Activated CD8-positive, alpha-beta memory T cell treated with anti-CD3 and anti-CD28 coated beads for 4 hours (primary cell): ENCODE data around the gene CNBD2.
"Not testable (repeated sequence)": the region's sequence is repeated elsewhere in the genome, so short reads cannot be mapped to it uniquely, and the experiment has no call there.

Experiments used
- DNase-seq, 2 donors: peaks; one replicate each; pipeline ENCODE4 v3.0.0-alpha.2; 2020; ENCODE audit warnings: low read depth in 2 of 2

Gene CNBD2

DNA sequence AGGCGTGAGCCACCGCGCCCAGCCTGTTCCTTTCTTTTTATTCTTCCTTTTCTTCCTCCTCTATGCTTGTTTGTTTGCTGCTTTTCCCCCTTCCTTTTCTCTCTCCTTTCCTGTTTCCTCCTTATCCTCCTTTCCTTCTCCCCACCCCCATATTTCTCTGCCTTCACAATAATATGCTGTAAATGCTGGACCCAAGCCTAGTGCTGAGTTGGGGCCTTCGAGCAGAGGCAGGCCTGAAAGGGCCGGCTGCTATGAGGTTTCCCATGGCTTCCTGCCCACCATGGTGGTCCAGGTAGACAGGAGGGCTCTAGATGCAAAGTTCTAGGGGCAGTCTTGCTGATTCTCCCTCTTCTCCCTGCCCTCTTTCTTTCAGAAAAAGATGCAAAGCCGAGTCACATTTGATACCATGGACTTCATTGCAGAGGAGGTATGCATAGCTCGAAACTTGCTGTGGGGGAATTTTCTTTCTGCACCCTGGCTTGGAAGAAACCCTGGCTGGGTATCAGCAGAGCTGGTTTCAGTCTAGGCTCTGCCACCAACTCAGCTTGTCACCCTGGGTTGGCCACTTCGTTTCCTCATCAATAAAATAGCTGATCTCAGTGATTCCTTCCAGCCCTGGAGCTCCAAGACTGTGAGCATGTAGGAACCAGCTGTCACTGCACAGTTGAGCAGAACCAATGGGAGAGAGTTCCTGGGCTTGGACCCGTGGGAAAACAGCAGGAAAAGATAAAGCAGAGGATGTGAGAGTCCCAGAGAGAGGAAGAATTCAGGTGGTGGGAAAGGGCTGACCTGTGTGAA, 7.4 kb downstream of the CNBD2 start:
- no peak for DNase-seq

DNA sequence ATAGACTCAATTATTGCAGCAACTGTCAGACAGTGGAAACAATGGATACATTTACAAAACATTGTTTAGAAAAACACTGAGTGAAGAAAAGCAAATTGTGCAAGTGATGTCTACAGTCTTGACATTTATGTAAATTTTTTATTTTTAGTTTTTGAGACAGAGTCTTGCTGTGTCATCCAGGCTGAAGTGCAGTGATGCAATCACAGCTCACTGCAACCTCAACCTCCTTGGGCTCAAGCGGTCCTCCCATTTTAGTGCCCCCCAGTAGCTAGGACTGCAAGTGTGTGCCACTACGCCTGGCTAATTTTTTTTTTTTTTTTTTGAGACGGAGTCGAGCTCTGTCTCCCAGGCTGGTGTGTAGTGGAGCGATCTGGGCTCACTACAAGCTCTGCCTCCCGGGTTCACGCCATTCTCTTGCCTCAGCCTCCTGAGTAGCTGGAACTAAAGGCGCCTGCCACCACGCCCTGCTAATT, 9.7 kb downstream of the CNBD2 start:
- no peak for DNase-seq

DNA sequence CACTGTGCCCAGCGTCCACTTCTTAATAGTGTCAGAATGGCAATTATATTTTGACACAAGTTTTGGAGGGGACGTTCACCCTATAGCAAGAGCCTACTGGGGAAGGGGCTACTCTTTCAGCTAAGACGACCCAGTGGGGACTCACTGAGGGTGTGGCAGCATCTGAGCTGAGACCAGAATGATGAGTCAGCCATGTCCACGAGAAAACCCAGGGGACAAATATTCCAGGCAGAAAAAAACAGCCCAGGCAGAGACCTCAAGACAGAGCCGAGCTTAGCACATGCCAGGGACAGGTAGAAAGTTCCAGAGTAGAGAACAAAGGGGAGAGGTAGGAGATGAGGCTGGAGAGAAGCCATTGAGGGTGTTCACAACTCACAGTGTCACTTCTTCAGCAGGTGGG, 11.2 kb downstream of the CNBD2 start:
- no peak for DNase-seq

DNA sequence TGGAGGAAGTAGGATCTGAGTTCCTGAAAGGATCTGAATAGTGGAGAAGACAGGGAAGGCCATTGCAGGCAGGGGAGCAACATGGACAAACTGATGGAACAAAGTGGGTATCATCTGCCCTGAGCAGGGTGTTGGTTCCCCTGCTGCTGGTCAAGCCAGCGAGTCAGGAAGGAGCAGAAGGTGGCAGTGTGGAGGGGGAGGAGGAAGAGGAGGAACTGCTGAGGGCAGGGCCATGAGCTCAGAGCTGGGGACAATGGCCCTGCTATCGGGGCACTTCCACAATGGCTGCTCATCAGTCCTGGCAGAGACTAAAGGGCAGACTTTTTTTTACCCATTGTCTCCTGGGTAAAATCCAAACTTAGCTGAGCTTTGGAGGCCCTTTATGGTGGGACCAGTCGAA, 13.6 kb downstream of the CNBD2 start:
- DNase-seq: no peak

DNA sequence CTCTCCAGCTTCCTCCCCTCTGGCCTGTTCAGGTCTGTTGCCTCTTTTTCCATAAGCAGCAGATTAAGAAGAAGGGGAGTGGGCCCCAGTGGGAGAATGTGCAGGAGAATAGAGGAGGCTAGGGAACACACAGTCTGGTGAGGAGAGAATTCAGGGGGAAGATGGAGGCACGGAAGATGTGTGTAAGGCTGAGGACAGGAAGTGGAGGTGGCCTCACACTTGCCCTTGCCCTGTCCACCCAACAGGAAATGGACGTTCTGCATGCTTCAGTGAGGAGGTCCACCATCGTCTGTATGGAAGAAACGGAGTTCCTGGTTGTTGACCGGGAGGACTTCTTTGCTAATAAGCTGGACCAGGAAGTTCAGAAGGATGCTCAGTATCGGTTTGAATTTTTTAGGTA, 16.0 kb downstream of the CNBD2 start:
- no peak for DNase-seq

DNA sequence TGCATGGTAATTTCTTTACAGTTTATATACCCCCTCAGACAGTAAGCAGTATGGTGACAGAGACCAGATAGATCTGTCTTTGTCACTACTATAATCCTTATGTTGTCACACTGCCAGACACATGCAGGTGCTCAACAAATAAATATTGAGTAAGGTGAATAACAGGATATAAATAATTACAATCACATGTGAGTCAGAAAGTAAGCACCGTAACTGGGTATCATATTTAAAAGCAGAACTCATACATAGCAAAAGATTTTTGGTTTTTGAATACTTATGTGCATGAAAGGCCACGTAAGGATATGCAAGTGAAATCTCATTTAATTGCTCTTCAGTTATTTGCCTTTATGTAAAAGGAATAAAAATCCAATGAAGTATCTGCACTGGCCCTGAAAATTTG, 17.4 kb downstream of the CNBD2 start:
- DNase-seq: no peak

DNA sequence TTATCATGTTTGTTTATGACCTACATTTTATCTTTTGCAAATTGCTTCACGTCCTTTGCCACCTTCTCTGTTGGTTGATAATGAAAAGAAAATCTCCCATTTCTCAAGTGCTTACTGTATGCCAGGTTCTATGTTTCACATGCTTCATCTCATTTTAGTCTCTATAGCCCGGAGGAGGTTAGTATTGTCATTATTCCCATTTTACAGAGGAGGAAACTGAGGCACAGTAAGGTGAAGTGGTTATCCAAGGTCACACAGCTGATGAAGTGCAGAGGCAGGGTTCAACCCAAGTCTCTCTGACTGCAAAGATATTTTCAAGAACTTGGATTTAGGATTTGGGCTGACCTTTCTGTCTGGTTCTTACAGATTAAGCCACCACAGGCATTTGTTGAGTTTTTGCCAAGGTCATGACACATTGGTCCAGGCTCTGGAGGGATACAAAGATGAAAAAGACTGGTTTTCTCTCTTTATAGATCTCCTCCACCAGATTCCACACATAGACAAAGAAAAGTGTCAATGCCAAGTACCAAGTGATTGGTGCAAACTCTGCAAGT, 20.6 kb downstream of the CNBD2 start:
- no peak for DNase-seq

DNA sequence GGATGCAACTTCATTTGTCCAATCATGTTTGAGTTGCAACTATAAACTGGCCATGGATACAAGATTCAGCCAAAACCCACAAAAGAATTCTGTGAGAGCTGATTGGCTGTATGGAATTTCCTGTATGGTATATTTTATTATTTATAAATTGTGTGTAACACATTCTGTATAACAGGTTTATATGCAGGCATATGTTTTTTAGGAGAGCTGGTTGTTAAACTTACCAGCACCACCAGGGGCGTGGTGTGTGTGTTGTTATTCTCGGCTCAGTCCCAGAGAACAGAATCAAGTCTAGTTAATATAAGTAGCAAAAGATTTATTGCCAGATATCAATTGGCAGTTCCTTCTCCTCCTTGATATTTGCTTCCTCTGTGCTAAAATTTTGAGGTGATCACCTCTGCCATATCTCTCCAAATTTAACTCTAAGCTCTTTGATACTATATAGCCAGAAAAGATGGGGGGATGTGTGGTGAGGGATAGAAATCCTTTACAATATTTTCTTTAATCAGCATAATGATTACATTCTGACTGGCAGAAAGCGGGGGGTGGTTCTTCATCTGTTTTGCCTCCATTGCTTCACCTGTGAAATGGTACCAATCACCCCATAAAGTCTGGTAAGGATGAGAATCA, 22.9 kb downstream of the CNBD2 start:
- no peak for DNase-seq

DNA sequence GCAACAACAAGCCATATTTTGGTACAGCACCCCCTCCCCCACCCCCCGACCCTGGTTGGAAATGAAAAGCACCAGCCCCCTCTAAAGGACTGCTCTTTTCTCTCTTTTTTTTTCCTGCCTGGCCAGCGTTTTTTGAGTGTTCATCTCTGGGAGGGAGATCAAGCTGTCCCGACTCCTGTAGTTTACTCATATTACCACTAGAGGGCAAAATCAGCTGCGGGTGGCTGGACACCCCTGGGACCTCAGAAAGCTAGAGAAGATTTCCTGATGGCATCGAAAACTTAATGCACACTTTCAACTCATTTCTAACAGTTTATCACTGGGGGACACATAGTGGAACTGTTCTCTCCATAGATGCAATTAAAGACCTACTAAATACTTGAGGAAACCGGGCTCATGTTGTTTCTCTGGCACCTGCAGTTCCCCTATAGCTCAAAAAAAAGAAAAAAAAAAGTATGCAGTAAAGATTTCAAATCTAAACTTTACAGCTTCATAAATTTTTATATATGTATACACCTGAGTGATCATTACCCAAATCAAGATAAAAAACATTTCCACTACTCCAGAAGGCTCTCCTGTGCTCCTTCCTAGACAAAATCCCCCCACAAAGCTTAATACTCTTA, 24.4 kb downstream of the CNBD2 start:
- peak in 1 of 2 donors; percentile 14 for DNase-seq

DNA sequence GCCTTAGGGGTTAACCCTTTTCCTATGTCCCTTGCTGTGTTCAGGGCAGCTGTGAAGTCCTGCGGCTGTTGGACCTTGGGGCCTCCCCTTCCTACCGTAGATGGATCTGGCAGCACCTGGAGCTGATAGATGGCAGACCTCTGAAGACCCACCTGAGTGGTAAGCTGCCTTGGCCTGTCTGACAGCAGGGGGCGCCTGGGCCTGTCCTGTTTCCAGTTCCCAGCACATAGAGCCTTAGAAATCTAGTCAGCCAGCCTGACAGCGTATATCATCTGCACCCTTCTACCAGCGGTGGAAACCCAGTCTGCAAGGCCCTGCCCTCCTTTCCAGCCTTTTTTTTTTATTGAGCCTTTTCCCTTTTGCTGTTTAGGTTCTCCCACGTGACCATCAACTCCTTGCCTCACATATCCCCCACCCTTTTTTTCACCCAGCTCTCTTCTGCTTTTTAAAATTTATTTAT, 26.6 kb downstream of the CNBD2 start:
- DNase-seq: peak; percentile 56 to 63

DNA sequence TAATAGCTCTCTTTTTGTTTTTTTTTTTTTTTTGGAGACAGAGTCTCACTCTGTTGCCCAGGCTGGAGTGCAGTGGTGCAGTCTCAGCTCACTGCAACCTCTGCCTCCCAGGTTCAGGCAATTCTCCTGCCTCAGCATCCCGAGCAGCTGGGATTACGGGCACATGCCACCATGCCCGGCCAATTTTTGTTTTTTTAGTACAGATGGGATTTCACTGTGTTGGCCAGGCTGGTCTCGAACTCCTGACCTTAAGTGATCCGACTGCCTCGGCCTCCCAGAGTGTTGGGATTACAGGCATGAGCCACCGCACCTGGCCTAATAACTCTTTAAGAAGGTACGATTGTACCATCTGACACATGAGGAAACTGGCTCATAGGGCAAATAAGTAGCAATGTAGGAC, 28.1 kb downstream of the CNBD2 start:
- not testable (repeated sequence) for DNase-seq

DNA sequence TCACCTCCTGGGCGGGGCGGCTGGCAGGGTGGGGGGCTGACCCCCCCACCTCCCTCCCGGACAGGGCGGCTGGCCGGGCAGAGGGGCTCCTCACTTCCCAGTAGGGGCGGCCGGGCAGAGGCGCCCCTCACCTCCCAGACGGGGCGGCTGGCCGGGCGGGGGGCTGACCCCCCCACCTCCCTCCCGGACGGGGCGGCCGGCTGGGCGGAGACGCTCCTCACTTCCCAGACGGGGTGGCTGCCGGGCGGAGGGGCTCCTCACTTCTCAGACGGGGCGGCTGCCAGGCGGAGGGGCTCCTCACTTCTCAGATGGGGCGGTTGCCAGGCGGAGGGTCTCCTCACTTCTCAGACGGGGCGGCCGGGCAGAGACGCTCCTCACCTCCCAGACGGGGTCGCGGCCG, 32.9 kb downstream of the CNBD2 start:
- DNase-seq: not testable (repeated sequence)

DNA sequence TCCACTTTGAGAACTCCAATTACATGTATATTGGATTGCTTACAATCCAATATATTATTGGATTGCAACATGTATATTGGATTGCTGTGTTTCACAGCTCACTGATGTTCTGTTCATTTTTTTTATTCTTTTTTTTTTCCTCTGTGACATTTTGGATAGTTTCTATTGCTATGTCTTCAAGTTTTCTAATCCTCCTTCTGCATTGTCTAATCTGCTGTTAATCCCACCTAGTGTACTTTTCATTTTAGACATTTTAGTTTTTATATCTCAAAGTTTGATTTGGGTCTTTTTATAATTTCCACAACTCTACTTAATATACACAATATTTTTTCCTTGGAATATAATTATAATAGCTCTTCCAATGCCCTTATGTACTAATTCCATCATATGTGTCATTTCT, 34.5 kb downstream of the CNBD2 start:
- DNase-seq: no peak

DNA sequence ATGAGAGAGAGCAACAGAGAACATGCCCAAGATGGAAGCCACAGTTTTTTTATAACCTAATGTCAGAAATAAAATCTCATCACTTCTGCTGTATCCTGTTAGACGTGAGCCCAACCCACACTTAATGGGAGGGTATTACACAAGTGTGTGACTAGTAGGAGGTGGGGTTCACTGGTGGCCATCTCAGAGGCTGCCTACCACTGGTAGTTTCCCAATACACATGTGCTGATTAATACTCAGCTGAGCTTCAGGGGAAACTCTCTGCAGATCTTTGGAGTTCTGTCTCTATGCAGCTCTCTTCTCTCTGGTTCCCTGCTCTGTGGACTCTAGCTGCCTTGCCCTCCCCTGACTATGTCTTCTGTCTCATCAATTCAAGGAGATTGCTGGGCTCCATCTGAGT, 35.7 kb downstream of the CNBD2 start:
- DNase-seq: no peak

DNA sequence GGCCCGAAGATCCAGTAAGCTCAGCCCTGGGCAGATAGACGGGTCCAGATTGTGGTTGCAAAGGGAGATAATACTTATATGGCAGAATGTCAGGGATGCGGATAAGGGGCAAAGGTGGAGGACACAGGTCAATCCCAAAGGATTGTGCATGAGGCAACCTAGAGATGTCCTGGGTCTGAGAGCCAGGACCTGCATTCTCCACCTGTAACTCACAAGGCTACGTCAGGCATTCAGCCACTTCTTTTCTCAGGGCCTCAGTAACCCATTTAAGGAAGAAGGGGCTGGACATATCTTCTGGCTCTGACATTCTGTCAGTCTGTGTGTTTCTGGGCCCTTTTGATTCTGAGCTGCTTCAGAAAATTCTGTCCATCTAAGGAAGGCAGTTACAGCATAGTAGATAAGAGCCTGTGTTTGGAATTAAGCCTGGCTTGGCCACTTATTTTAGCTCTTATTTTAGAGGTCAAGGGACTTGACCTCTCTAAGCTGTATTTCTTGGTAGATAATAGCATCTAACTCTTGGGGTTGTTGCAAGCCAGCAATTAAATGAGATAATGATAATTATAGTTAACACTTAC, 40.2 kb downstream of the CNBD2 start:
- no peak for DNase-seq

DNA sequence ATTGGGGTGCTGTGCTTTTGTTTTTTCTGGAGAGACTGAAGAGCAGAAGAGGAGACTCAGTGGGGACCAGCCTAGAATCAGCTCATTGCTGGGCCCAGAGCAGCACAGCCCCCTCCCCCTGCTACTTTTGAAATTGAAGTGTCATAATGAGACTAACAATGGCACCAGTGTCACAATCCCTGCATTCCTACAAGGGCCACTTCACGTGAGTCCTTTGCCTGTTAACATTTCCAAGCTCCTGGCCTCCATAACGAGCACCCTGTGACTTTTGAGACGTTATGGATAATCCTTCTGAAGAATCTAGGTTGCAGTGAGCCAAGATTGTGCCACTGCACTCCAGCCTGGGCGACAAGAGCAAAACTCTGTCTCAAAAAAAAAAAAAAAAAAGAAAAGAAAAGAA, 41.7 kb downstream of the CNBD2 start:
- DNase-seq: no peak

DNA sequence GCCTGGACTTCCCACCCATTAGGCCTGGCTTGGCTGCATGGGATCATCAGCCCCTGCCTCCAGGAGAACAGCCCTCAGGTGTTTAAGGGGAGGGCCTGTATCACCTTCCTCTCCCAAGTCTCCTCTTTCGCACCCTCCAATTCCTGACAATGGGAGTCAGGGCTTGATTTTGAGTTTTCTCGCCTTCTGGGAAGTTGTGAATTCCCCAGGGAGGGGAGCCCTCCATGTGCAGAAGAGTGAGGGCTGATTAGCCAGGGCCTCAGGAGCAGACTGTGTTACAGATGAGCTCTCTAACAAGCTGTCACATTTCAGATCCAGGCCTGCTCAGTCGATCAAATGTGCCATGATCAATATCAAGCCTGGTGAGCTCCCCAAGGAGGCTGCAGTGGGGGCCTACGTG, 42.4 kb downstream of the CNBD2 start:
- DNase-seq: no peak

DNA sequence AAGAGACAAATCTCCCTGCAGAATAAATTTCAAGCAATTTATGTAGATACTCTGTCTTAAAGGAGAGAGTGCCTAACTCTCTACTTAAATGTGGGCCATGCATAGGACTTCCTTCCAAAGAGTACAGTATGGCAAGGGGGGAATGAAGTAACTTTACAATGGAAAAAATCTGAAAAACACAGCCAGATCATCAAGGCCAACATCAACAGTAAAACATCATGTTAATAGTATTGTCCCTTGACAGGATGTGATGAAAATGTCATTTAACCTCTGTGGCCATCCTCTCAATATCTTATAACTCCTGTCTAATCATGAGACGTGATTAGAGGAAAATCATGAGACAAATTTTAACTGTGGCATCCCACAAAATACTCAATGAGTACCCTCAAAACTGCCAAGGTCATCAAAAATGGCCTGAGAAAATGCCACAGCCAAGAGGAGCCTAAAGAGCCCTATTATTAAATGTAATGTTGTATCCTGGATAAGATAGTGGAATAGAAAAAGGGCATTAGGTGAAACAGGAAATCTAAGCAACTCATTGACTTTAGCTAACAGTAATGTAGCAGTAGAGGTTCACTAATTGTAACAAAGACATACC, 47.5 kb downstream of the CNBD2 start:
- DNase-seq: no peak

DNA sequence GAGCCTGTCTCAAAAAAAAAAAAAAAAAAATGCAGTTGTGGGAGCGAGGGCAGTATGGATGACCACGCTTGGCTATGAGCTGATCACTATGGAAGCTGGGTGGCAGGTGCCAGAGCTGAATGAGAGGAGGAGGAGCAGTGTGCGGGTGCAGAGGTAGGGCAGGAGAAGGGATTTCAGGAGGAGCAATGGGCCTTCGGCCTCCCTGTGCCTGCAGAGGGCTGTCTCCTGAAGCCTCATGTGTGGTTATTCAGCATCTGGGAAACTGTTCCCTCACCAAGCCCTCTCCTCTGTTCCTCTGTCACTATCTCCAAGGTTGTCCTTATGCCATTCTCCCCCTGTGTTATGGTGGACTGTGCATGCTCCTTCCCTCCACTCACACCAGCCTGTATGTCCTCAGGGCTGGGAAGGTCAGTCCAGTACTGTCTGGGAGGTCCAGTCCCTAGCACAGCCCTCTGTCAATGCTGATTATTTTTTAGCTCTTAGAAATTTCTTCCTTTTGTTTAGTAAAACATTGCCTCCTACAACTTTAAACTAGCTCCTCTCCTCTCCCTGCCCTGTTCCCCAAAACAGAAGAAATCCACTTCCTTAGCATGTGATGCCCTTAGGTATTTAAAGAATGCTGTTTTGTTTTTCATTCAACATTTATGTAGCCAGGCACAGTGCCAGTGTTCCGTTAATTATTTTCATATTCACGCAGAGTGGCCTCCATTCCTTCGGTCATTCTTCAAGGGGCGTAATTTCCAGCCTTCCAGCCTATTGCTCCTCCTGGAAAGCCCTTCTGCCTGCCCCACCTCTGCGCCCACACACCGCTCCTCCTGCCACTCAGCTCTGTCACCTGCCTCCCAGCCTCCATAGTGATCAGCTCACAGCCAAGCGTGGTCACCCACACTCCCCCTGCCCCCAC, 48.9 kb downstream of the CNBD2 start:
- DNase-seq: no peak

DNA sequence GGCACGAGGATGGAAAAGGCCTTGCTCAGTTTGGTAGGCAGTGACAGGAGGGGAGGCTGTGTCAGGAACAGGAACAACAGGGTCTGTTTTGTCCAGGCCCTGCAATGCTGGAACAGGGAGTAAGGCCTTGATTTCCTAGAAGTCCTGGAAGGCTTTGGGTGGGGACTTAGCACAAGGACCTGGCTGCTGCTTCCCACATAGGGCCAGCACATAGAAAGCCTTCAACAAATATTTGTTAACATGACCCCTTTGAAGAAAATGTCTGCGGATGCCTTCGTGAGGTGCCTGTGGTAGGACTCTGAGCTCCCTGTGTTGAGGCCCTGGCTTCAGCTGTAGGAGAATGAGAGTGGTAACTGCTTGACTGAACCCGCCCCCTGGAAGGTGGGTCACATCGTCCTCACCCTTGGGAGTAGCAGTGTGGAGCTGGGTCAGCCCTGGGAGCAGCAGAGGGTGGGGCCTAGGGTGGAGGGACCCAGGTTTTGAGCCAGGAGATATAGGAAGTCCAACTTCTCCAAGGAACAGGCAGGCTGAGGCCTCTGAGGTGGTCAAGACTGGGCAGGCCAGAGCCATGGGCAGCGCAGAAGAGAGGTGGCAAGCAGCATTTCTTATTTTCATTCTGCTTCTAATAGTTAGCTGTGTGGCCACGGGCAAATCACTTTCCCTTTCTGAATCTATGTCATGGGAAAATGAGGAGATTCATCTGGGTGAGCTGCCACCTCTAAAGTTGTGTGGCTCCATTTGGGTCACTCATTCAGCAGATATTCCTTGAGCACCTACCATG, 50.0 kb downstream of the CNBD2 start:
- no peak for DNase-seq
